ENCODE results near the gene AP1S1. TPM values are rescaled to one million over a fixed set of nuclear protein-coding genes. Genes with fewer than 3 reads are reported as not detected.
"Not testable (repeated sequence)": the region's sequence is repeated elsewhere in the genome, so short reads cannot be mapped to it uniquely, and the experiment has no call there.

Gene AP1S1
- polyA plus RNA-seq, result 279 to 310 TPM (median 289 TPM) in 3 replicates
- polyA plus RNA-seq (2011; ENCODE audit: low read depth), result 177 TPM
- 272 and 352 TPM in 2 replicates for polyA plus RNA-seq (2011; cell fraction: cytosol; rRNA removed)
- 191 and 237 TPM in 2 replicates for polyA plus RNA-seq (2011; cell fraction: nucleus; rRNA removed)
- polyA plus RNA-seq (2012; ENCODE audit: low replicate concordance), result 194 and 251 TPM in 2 replicates
- 89.4 to 186 TPM (median 148 TPM) in 3 replicates for polyA minus RNA-seq
- polyA minus RNA-seq (2011; cell fraction: cytosol; rRNA and poly(A)+ RNA removed), result 164 TPM
- polyA minus RNA-seq (2011; cell fraction: nucleus; rRNA and poly(A)+ RNA removed), result 32.7 and 46.5 TPM in 2 replicates

DNA sequence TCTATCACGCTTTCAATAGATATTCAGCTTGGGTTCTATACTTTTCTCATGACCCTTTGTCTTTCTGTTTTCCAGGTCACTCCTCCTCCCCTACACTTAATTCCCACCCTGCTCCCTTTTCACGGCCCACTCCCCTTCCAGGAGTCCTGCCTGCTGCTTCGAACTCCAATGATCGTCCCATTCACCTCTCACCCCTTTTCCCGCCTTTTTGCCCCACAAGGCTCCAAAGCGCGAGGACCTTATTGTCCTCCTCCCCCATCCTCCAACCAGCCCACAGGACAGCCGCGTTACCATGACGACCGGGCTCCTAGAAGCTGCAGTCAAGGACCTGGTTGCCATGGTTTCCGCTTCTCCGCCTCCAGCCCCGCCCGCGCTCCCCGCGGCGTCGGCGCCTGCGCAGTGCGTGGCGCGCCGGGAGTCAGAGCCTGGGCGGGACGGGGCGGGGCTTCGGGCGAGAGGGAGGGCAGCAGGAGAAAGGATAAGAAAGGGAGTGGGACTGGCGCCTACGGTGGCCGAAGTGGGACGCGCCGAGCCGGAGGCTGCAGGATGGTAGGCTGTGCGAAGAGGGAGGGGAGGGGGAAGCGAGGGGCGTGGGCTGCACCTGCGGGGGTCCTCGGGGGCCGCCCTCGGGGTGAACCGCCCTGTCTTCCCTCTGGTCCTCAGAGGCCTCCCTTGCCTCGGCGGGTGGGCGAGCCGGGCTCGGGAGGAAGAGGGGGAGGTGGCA lies at the start of gene AP1S1:
AP1S1 (plus strand) TSS at position 508 of the 724 bp plus-strand sequence; CDS start at position 547, 39 bp downstream.
- peak within 1 kb of the TSS; percentile 69 for H3K27ac ChIP-seq (ENCODE audit: control insufficient read depth, insufficient read depth, low read length)
- no peak for DNase-seq (ENCODE audit: low read depth, low spot score)
- dilution Hi-C loops (cut with MboI; ENCODE audit: extremely low pct_ligation_motif_present, low sequenced_read_pairs), result no loop called here
- TF ChIP-seq EZH2 (IDR thresholded peaks at IDR 0.05; ENCODE audit: low read length), result no peak
- TF ChIP-seq, protein P1, sequence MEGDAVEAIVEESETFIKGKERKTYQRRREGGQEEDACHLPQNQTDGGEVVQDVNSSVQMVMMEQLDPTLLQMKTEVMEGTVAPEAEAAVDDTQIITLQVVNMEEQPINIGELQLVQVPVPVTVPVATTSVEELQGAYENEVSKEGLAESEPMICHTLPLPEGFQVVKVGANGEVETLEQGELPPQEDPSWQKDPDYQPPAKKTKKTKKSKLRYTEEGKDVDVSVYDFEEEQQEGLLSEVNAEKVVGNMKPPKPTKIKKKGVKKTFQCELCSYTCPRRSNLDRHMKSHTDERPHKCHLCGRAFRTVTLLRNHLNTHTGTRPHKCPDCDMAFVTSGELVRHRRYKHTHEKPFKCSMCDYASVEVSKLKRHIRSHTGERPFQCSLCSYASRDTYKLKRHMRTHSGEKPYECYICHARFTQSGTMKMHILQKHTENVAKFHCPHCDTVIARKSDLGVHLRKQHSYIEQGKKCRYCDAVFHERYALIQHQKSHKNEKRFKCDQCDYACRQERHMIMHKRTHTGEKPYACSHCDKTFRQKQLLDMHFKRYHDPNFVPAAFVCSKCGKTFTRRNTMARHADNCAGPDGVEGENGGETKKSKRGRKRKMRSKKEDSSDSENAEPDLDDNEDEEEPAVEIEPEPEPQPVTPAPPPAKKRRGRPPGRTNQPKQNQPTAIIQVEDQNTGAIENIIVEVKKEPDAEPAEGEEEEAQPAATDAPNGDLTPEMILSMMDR (optimal IDR thresholded peaks at IDR 0.05 in 1 of 3, IDR thresholded peaks at IDR 0.05 in 1 of 3, conservative IDR thresholded peaks at IDR 0.05 in 1 of 3; ENCODE audit: extremely low read depth in 1 of 3, insufficient read depth in 2 of 3, low read length in 3 of 3), result no peak
- peaks cover 8 to 20% of the 10 kb centered on the region in 2 experiments for H3K36me3 ChIP-seq (ENCODE audit: control insufficient read depth in 2 of 2, extremely low read depth in 1 of 2, insufficient read depth in 2 of 2, low read length in 2 of 2)
- peak within 1 kb of the TSS; percentile 40 for H2AFZ ChIP-seq (ENCODE audit: control insufficient read depth, low read length)
- H3K27me3 ChIP-seq (ENCODE audit: control insufficient read depth, extremely low read depth, insufficient read depth, low read length), result no peaks in the 10 kb centered on the region
- H4K20me1 ChIP-seq (ENCODE audit: control insufficient read depth, extremely low read depth, insufficient read depth, low read length), result no peaks in the 10 kb centered on the region
- peak within 1 kb of the TSS; percentile 77 to 95 (median 85) for H3K4me3 ChIP-seq (ENCODE audit: control insufficient read depth in 2 of 3, extremely low read depth in 1 of 3, insufficient read depth in 2 of 3, low read depth in 1 of 3, low read length in 3 of 3)
- H3K4me2 ChIP-seq (ENCODE audit: control insufficient read depth, extremely low read depth, insufficient read depth, low read depth, low read length), result peak within 1 kb of the TSS; percentile 98
- H3K9me3 ChIP-seq (ENCODE audit: control insufficient read depth, low read depth, low read length), result no peaks in the 10 kb centered on the region
- H3K9ac ChIP-seq (ENCODE audit: control insufficient read depth, extremely low read depth, insufficient read depth, low read length), result peak within 1 kb of the TSS; percentile 69
- peaks cover 22% of the 10 kb centered on the region for H3K4me1 ChIP-seq (ENCODE audit: control insufficient read depth, extremely low read depth, insufficient read depth, low read length)
- no peak for FAIRE-seq
- H3K9me1 ChIP-seq (ENCODE audit: control insufficient read depth, extremely low read depth, insufficient read depth, low read length), result no peaks in the 10 kb centered on the region
- peaks cover 20% of the 10 kb centered on the region for H3K79me2 ChIP-seq (ENCODE audit: control insufficient read depth, insufficient read depth, low read length)

DNA sequence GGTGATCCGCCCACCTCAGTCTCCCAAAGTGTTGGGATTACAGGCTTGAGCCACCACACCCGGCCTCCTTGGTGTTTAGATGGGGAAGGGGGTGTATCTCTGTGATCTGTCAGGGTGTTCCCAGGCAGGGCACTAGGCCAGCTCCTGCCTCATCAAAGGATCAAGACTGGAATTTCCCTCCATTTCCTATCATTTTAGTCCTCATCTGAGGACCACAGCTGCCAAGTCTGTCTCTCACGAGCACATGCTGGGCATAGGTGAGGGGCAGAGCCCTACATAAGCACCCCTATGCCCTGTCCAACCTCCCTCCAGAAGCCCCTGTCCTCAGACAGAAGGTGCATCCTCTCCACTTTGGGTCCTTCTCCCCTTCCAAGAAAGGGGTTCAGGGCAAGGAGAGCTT lies 49.5 kb upstream of the AP1S1 start:
- Histone ChIP-seq H3K4me2 (ENCODE audit: control insufficient read depth, extremely low read depth, insufficient read depth, low read depth, low read length) (no peak overlapping the region), H3K4me1 (ENCODE audit: control insufficient read depth, extremely low read depth, insufficient read depth, low read length) (peaks cover 55% of the 10 kb centered on the region), H3K27me3 (ENCODE audit: control insufficient read depth, extremely low read depth, insufficient read depth, low read length) (no peaks in the 10 kb centered on the region), H3K9ac (ENCODE audit: control insufficient read depth, extremely low read depth, insufficient read depth, low read length) (peak overlapping the region; percentile 9), H3K4me3 (ENCODE audit: control insufficient read depth in 2 of 3, extremely low read depth in 1 of 3, insufficient read depth in 2 of 3, low read depth in 1 of 3, low read length in 3 of 3) (no peak overlapping the region), H3K79me2 (ENCODE audit: control insufficient read depth, insufficient read depth, low read length) (no peaks in the 10 kb centered on the region), H4K20me1 (ENCODE audit: control insufficient read depth, extremely low read depth, insufficient read depth, low read length) (no peaks in the 10 kb centered on the region), H3K9me1 (ENCODE audit: control insufficient read depth, extremely low read depth, insufficient read depth, low read length) (no peaks in the 10 kb centered on the region), H3K9me3 (ENCODE audit: control insufficient read depth, low read depth, low read length) (no peaks in the 10 kb centered on the region), H3K27ac (ENCODE audit: control insufficient read depth, insufficient read depth, low read length) (peak overlapping the region; percentile 43), H3K36me3 (ENCODE audit: control insufficient read depth in 2 of 2, extremely low read depth in 1 of 2, insufficient read depth in 2 of 2, low read length in 2 of 2) (no peaks in the 10 kb centered on the region), H2AFZ (ENCODE audit: control insufficient read depth, low read length) (peak overlapping the region; percentile 27)
- DNase-seq (ENCODE audit: low read depth, low spot score), result no peak
- dilution Hi-C loops (cut with MboI; ENCODE audit: extremely low pct_ligation_motif_present, low sequenced_read_pairs), result no loop called here
- TF ChIP-seq, protein P1 (optimal IDR thresholded peaks at IDR 0.05 in 1 of 3, IDR thresholded peaks at IDR 0.05 in 1 of 3, conservative IDR thresholded peaks at IDR 0.05 in 1 of 3; ENCODE audit: extremely low read depth in 1 of 3, insufficient read depth in 2 of 3, low read length in 3 of 3), result no peak
- no peak for TF ChIP-seq EZH2 (IDR thresholded peaks at IDR 0.05; ENCODE audit: low read length)
- no peak for FAIRE-seq

DNA sequence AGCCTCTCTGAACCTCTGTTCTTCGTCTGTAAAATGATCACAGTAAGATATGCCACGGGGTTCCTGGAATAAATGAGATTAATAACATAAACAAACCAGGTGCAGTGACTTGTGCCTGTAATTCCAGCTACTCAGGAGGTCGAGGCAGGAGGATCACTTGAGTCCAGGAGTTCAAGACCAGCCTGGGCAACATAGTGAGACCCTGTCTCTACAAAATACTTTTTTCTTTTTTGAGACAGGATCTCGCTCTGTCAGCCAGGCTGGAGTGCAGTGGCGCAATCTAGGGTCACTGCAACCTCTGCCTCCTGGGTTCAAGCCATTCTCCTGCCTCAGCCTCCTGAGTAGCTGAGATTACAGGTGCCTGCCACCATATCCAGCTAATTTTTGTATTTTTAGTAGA lies 49.0 kb upstream of the AP1S1 start:
- FAIRE-seq, result not testable (repeated sequence)

More for the DNA sequence above, 49.0 kb upstream of the AP1S1 start:
- H4K20me1 ChIP-seq (ENCODE audit: control insufficient read depth, extremely low read depth, insufficient read depth, low read length); H3K9me3 ChIP-seq (ENCODE audit: control insufficient read depth, low read depth, low read length); dilution Hi-C loops (cut with MboI; ENCODE audit: extremely low pct_ligation_motif_present, low sequenced_read_pairs); H3K9ac ChIP-seq (ENCODE audit: control insufficient read depth, extremely low read depth, insufficient read depth, low read length); H3K4me2 ChIP-seq (ENCODE audit: control insufficient read depth, extremely low read depth, insufficient read depth, low read depth, low read length); H3K79me2 ChIP-seq (ENCODE audit: control insufficient read depth, insufficient read depth, low read length); H3K27me3 ChIP-seq (ENCODE audit: control insufficient read depth, extremely low read depth, insufficient read depth, low read length); H3K4me3 ChIP-seq (ENCODE audit: control insufficient read depth in 2 of 3, extremely low read depth in 1 of 3, insufficient read depth in 2 of 3, low read depth in 1 of 3, low read length in 3 of 3); H3K9me1 ChIP-seq (ENCODE audit: control insufficient read depth, extremely low read depth, insufficient read depth, low read length); H3K36me3 ChIP-seq (ENCODE audit: control insufficient read depth in 2 of 2, extremely low read depth in 1 of 2, insufficient read depth in 2 of 2, low read length in 2 of 2); H2AFZ ChIP-seq (ENCODE audit: control insufficient read depth, low read length); DNase-seq (ENCODE audit: low read depth, low spot score): not testable (repeated sequence)
- Histone ChIP-seq H3K27ac (ENCODE audit: control insufficient read depth, insufficient read depth, low read length) (peak overlapping the region; percentile 43), H3K4me1 (ENCODE audit: control insufficient read depth, extremely low read depth, insufficient read depth, low read length) (peaks cover 54% of the 10 kb centered on the region)

Measured in keratinocyte (primary cell).